K562 (cell line): Measurements from ENCODE around the gene SLC25A29. TPM values are rescaled to one million over a fixed set of nuclear protein-coding genes. Genes with fewer than 3 reads are reported as not detected.

Experiments
- ATAC-seq: fragments of 200-7000 bp; cut with Tn5 transposase; 3 replicates; pipeline ENCODE4 v1.9.1; 2020; ENCODE audit warnings: moderate library complexity
- BruUV-seq: library from RNA; stranded (reverse); fragments of 400-500 nt; replicated peaks from 2 replicates; lab custom pipeline; 2021; lab: Mats Ljungman, UMichigan
- CTCF ChIA-PET: fragments of 300-600 bp; formaldehyde crosslinking; extraction: SDS; loops from one replicate; lab custom pipeline; 2021; ENCODE audit warnings: low intra/inter-chr PET ratio; lab: Yijun Ruan, JAX
- POLR2A ChIA-PET: fragments of 300-600, 350-650 bp; sonication (Branson Sonifier 250); formaldehyde crosslinking; extraction: SDS; loops from one replicate; lab custom pipeline; 2021; ENCODE audit warnings: antibody characterized with exemption, inconsistent platforms; lab: Yijun Ruan, JAX
- DNase-seq, 4 experiments: peaks; one replicate each; pipeline versions ENCODE4 v3.0.0 to v3.0.0-alpha.2; 2011 to 2018; ENCODE audit warnings: low spot score in 3 of 4, mixed read lengths in 3 of 4; ENCODE audit errors: extremely low read depth in 1 of 4
- FAIRE-seq: peaks from 2 replicates; lab custom pipeline; 2011; peaks lifted over from hg19 to GRCh38; lab: Jason Lieb, UNC
- H2AFZ ChIP-seq: 2 replicates; pipeline ENCODE4 v1.6.0; 2011; ENCODE audit warnings: low read depth, low read length, control low read depth, inconsistent platforms
- H3K27ac ChIP-seq: fragments of 200-600 bp; 3 replicates; pipeline ENCODE4 v1.8.0; 2011; ENCODE audit warnings: low read depth, mild to moderate bottlenecking, control low read depth, inconsistent platforms, low read length, moderate library complexity, mixed read lengths; ENCODE audit errors: extremely low read depth
- H3K27me3 ChIP-seq, 2 experiments: fragments of 300-600 bp in 1 of 2; 2 replicates in 1 of 2; 3 replicates in 1 of 2; pipeline versions ENCODE4 v1.6.0 to v1.8.0; 2011; ENCODE audit warnings: inconsistent platforms in 2 of 2, low read length in 2 of 2, mild to moderate bottlenecking in 1 of 2, mixed read lengths in 1 of 2, moderate library complexity in 1 of 2; ENCODE audit not compliant: control insufficient read depth in 2 of 2, insufficient read depth in 2 of 2
- H3K36me3 ChIP-seq: fragments of 300-600 bp; 3 replicates; pipeline ENCODE4 v1.8.0; 2011; ENCODE audit warnings: mild to moderate bottlenecking, low read length, inconsistent platforms; ENCODE audit not compliant: control insufficient read depth, insufficient read depth
- H3K4me1 ChIP-seq, 2 experiments: fragments of 200-600 bp in 1 of 2; replicated peaks in 1 of 2; 2 replicates in 1 of 2; 3 replicates in 1 of 2; pipeline versions ENCODE4 v1.5.1 to v1.8.0; 2011; ENCODE audit warnings: inconsistent platforms in 2 of 2, low read length in 2 of 2, mild to moderate bottlenecking in 1 of 2, mixed read lengths in 1 of 2, moderate library complexity in 1 of 2; ENCODE audit not compliant: control insufficient read depth in 2 of 2, insufficient read depth in 2 of 2
- H3K4me2 ChIP-seq: 2 replicates; pipeline ENCODE4 v1.6.1; 2011; ENCODE audit warnings: low read length, control low read depth, inconsistent platforms, mixed read lengths; ENCODE audit not compliant: insufficient read depth
- H3K4me3 ChIP-seq: fragments of 200-600 bp; sonication (generic), shearing (Covaris generic); 2 replicates; pipeline ENCODE4 v1.5.1; 2016; ENCODE audit warnings: control low read depth, inconsistent platforms
- H3K79me2 ChIP-seq: fragments of 200-600 bp; 3 replicates; pipeline ENCODE4 v1.8.0; 2011; ENCODE audit warnings: low read length, inconsistent platforms; ENCODE audit not compliant: control insufficient read depth, insufficient read depth
- H3K9ac ChIP-seq, 2 experiments: 2 replicates each; pipeline versions ENCODE4 v1.6.0 to v1.6.1; 2011; ENCODE audit warnings: low read depth in 2 of 2, low read length in 2 of 2, control low read depth in 1 of 2, inconsistent platforms in 1 of 2, mild to moderate bottlenecking in 1 of 2, mixed read lengths in 1 of 2; ENCODE audit not compliant: insufficient read depth in 1 of 2
- H3K9me1 ChIP-seq: one replicate; pipeline ENCODE4 v1.6.0; 2011; ENCODE audit warnings: inconsistent platforms, mild to moderate bottlenecking, low read length, moderate library complexity; ENCODE audit not compliant: control insufficient read depth, insufficient read depth
- H3K9me3 ChIP-seq: replicated peaks from 2 replicates; pipeline ENCODE4 v1.5.1; 2011; ENCODE audit warnings: low read depth, low read length, inconsistent platforms; ENCODE audit not compliant: control insufficient read depth, insufficient read depth
- H4K20me1 ChIP-seq: replicated peaks from 2 replicates; pipeline ENCODE4 v1.6.1; 2011; ENCODE audit warnings: low read length, inconsistent platforms, mixed read lengths; ENCODE audit not compliant: control insufficient read depth, insufficient read depth
- CBX1 ChIP-seq: sonication (generic); IDR thresholded peaks from 2 replicates; pipeline ENCODE4 v1.6.1; 2016; ENCODE audit warnings: antibody characterized with exemption, low read depth, mild to moderate bottlenecking
- DMBX1 ChIP-seq: fragments of 250-450 bp; sonication (Bioruptor Pico); IDR thresholded peaks from 2 replicates; pipeline ENCODE4 v1.8.0; 2022; ENCODE audit warnings: inconsistent platforms, mild to moderate bottlenecking, moderate library complexity, borderline replicate concordance
- HDGF ChIP-seq: fragments of 450-650 bp; IDR thresholded peaks from 2 replicates; pipeline ENCODE4 v1.6.1; 2016
- HNRNPK ChIP-seq: fragments of 200-400 bp; formaldehyde crosslinking; IDR thresholded peaks from one replicate; pipeline ENCODE4 v1.6.1; 2018; ENCODE audit warnings: mild to moderate bottlenecking, low read depth, low read length; ENCODE audit not compliant: poor library complexity, severe bottlenecking
- KLF1 ChIP-seq: fragments of 450-650 bp; IDR thresholded peaks from 2 replicates; pipeline ENCODE4 v1.6.1; 2016; ENCODE audit warnings: missing genetic modification characterization, missing compliant biosample characterization
- SUPT5H ChIP-seq: fragments of 450-650 bp; IDR thresholded peaks from 2 replicates; pipeline ENCODE4 v1.6.1; 2016
- ZNF146 ChIP-seq: IDR thresholded peaks from one replicate; pipeline ENCODE4 v1.6.1; 2018; ENCODE audit warnings: missing compliant biosample characterization; ENCODE audit not compliant: unreplicated experiment
- ZNF507 ChIP-seq: conservative IDR thresholded peaks from 2 replicates; pipeline ENCODE4 v1.6.1; 2017; ENCODE audit warnings: missing genetic modification characterization, missing compliant biosample characterization
- ZNF778 ChIP-seq: fragments of 450-650 bp; formaldehyde crosslinking; IDR thresholded peaks from 2 replicates; pipeline ENCODE4 v1.4.0; 2020; ENCODE audit warnings: mild to moderate bottlenecking, moderate library complexity
- ZZZ3 ChIP-seq: fragments of 450-650 bp; IDR thresholded peaks from 2 replicates; pipeline ENCODE4 v1.6.1; 2016; ENCODE audit warnings: antibody characterized with exemption, mild to moderate bottlenecking, moderate library complexity
- WGBS: fragments of 100-300 bp; shearing (Covaris generic); methylation state at CpG from one replicate; pipeline ENCODE4 v1.1.6; 2016; ENCODE audit warnings: low coverage, mixed read lengths; ENCODE audit not compliant: insufficient coverage; ENCODE audit errors: missing lambda C conversion rate; 5-methylcytosine and 5-hydroxymethylcytosine counted together
- in situ Hi-C: fragments of 300-500 bp; cut with MboI; formaldehyde crosslinking; loops from 4 replicates; pipeline ENCODE4 v1.15.0; 2018; ENCODE audit warnings: inconsistent platforms, mixed read lengths
- intact Hi-C: fragments of 100-400 bp; cut with micrococcal nuclease; formaldehyde crosslinking; loops from 2 replicates; pipeline ENCODE4 v1.14.2; 2022
- polyA plus RNA-seq, 8 experiments: library from polyadenylated mRNA; depleted of rRNA in 4 of 8; stranded (reverse) in 5 of 8; unstranded in 3 of 8; fragments of >200 nt; fragmentation: Nextera tagmentation in 2 of 8; fragmentation: Illumina TruSeq in 1 of 8; extraction: Ambion mirVana in 2 of 8; extraction: Trizol in 1 of 8; gene quantifications; 2 replicates each; pipeline versions ENCODE4 v1.2.1 to v1.2.3, GENCODE V29; 2011 to 2014; ENCODE audit warnings: inconsistent platforms in 1 of 8, missing spikeins in 1 of 8
- total RNA-seq, 7 experiments: library from RNA; depleted of rRNA in 6 of 7; stranded (reverse); fragments of >200 nt in 6 of 7; fragmentation: Illumina TruSeq in 2 of 7; extraction: Trizol in 2 of 7; gene quantifications; 2 replicates each; pipeline versions ENCODE4 v1.2.1 to v1.2.3, GENCODE V29; 2011 to 2021; ENCODE audit warnings: low replicate concordance in 1 of 7
- TF ChIP-seq, protein P1 (sequence below): fragments of 450-650 bp; IDR thresholded peaks from 2 replicates; pipeline ENCODE4 v1.6.1; 2016

SLC25A29 gene
- total and polyA plus RNA-seq, 9 of the 15 experiments (the other 6 are each of a cell fraction or from before 2014, with no cell fraction given) = 0.07 to 17.5 (median 4.8) TPM

DNA sequence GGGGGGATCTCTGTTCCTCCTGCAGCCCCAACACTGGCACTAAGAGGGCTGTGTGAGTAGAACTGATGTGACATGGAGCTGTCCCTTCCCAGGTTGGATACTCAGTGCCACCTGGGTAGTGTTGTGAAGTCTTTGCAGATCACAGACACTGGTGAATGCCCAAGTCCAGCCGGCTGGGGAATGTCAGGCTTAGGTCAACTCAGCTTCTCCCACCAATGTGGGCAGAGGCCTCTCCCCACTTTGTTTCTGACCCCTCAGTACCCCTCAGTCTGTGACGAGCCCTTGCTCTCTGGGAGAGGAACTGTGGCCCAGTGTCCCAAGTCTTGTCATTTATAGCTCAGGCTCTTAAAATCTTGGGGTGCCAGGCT lies 11.3 kb downstream of the SLC25A29 start:
- in situ Hi-C loops (no loop called here), intact Hi-C loops (no loop called here)
- H3K9me1 ChIP-seq = no peaks in the 10 kb centered on the region
- no peak overlapping the region for H3K9ac ChIP-seq
- H3K4me3 ChIP-seq = no peak overlapping the region
- no peak overlapping the region for H3K4me2 ChIP-seq
- TF ChIP-seq ZNF146 (no peak), CBX1 (no peak), DMBX1 (CRISPR knock-in tag) (no peak), HNRNPK (no peak), ZZZ3 (no peak), HDGF (no peak), KLF1 (tag) (no peak), ZNF507 (tag) (no peak), SUPT5H (no peak), ZNF778 (no peak)
- TF ChIP-seq, protein P1, sequence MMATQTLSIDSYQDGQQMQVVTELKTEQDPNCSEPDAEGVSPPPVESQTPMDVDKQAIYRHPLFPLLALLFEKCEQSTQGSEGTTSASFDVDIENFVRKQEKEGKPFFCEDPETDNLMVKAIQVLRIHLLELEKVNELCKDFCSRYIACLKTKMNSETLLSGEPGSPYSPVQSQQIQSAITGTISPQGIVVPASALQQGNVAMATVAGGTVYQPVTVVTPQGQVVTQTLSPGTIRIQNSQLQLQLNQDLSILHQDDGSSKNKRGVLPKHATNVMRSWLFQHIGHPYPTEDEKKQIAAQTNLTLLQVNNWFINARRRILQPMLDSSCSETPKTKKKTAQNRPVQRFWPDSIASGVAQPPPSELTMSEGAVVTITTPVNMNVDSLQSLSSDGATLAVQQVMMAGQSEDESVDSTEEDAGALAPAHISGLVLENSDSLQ = no peak
- ATAC-seq (no peak), FAIRE-seq (no peak), DNase-seq (no peak)
- no TSS peak for BruUV-seq
- 93% methylated on average over 1 of the region's 2 CpGs for WGBS
- no peaks in the 10 kb centered on the region for H4K20me1 ChIP-seq
- no peak overlapping the region for H2AFZ ChIP-seq
- H3K27ac ChIP-seq = no peak overlapping the region
- H3K36me3 ChIP-seq = no peaks in the 10 kb centered on the region
- CTCF ChIA-PET = no interaction called here
- H3K27me3 ChIP-seq = no peaks in the 10 kb centered on the region
- POLR2A ChIA-PET = interaction anchor here (0.6 to 2.8 kb wide), 4 partner anchors 10 to 190 kb away, joined by 3 to 11 read pairs (median 4); no protein-coding TSS in a partner anchor
- no peaks in the 10 kb centered on the region for H3K79me2 ChIP-seq
- peaks cover 6 to 36% of the 10 kb centered on the region in 2 experiments; a peak in 4 of 5 replicates for H3K4me1 ChIP-seq
- no peaks in the 10 kb centered on the region for H3K9me3 ChIP-seq
